Skin of body (tissue), 2 donors: Measurements from ENCODE around the gene FNDC5. TPM values are rescaled to one million over a fixed set of nuclear protein-coding genes. Genes with fewer than 3 reads are reported as not detected.

Experiments
- DNase-seq: peaks from one replicate; lab custom pipeline; 2025; lab: John Stamatoyannopoulos, UW
- total RNA-seq: library from RNA; depleted of rRNA; stranded (reverse); fragments of >200 nt; gene quantifications from one replicate; pipeline ENCODE4 v1.2.3, GENCODE V29; 2014

Gene FNDC5
- total RNA-seq, 1 donor from 2014 or later: 25.4 TPM

GRCh38 chr1:32817159-32817814, 53.4 kb downstream of the FNDC5 start, which contains the start of the genes S100PBP and YARS1:
Gene S100PBP (plus strand): TSS chr1:32817653. CDS start chr1:32826100, 8,447 bp downstream.
Gene YARS1 (minus strand): TSS chr1:32817358. CDS start chr1:32817244, 114 bp downstream.
- peak; percentile 100 for DNase-seq

GRCh38 chr1:32816676-32817158, 54.0 kb downstream of the FNDC5 start:
- peak; percentile 11 for DNase-seq

GRCh38 chr1:32813941-32814739, 56.6 kb downstream of the FNDC5 start:
- DNase-seq: no peak

Other genes starting within 250 kb of the FNDC5 start
- gene ZBTB8OS, start 220.4 kb downstream of the FNDC5 start, total RNA-seq: 20.3 TPM
- gene RBBP4, start 219.7 kb downstream of the FNDC5 start, total RNA-seq: 109 TPM
- gene SYNC, start 168.1 kb downstream of the FNDC5 start, total RNA-seq: 9.3 TPM
- gene YARS1, start 53.6 kb downstream of the FNDC5 start, total RNA-seq: 45.4 TPM
- 29.7 TPM for gene S100PBP, start 53.3 kb downstream of the FNDC5 start, total RNA-seq
- gene HPCA, start 15.6 kb upstream of the FNDC5 start, total RNA-seq: not detected
- 18.3 TPM for gene TMEM54, start 30.5 kb upstream of the FNDC5 start, total RNA-seq
- gene RNF19B, start 93.9 kb upstream of the FNDC5 start, total RNA-seq: 9.7 TPM
- 65.9 TPM for gene AK2, start 166.0 kb upstream of the FNDC5 start, total RNA-seq
- 10.4 TPM for gene AZIN2, start 210.2 kb upstream of the FNDC5 start, total RNA-seq